ENCODE data around the gene FXYD1.
"Not testable (repeated sequence)": the region's sequence is repeated elsewhere in the genome, so short reads cannot be mapped to it uniquely, and the experiment has no call there.

FXYD1 gene

GRCh38 chr19:35151273-35152065 lies 12.8 kb downstream of the FXYD1 start:
- TF ChIP-seq ZFX (IDR thresholded peaks at IDR 0.05; ENCODE audit: borderline replicate concordance): no peak
- TF ChIP-seq CTCF (IDR thresholded peaks at IDR 0.05): no peak

GRCh38 chr19:35153129-35153522 lies 14.5 kb downstream of the FXYD1 start:
- H3K27ac ChIP-seq: not testable (repeated sequence)

More at GRCh38 chr19:35151273-35152065, 12.8 kb downstream of the FXYD1 start:
- H3K27ac ChIP-seq: no peak overlapping the region

DNA sequence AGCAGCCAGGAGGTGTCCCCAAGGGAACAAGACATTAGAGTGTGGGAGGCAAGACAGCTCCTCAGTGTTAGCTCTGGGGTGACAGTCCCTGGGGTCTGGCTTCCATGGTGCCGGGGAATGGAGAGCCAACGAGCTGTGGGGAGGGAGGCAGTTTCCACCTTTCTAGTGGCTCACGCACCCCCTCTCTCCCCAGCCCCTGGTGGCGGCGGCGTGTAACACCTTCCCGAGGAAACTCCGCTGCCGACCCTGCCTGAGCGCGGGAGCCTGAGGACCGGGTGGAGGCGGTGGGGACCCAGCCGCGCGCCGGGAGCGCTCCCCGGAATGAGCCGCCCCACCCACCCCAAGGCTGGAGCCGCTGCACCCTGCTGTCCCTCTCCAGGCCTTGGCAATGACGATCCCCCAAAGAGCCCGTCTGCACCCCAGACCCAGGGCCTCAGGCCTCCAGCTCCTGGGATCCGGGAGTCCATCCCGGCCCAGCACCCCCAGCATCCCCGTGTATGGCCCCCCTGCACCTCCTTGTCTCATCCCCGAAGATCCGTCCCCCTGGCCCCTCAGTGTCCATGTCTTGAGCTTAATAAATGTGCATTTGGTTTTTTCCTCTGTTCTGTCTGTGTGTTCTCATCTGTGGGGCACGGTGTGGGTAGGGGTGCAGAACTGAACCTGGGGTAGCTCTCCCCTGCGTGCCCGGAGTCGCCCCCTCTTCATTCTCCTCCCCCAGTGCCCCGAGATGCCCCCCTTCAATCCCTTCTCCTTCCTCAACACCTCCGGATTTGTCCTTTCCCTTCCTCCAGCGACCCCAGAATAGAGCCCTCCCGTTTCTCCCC lies 15.3 kb downstream of the FXYD1 start:
- TF ChIP-seq CTCF (IDR thresholded peaks at IDR 0.05) (no peak; the same call in 1 of the 2 replicates), ZFX (IDR thresholded peaks at IDR 0.05; ENCODE audit: borderline replicate concordance) (no peak)
- H3K27ac ChIP-seq: no peak overlapping the region

GRCh38 chr19:35154525-35155406 lies 16.1 kb downstream of the FXYD1 start, which contains the start of gene FXYD5:
TSS of gene FXYD5 (plus strand) at chr19:35154735. CDS start at chr19:35155551, 816 bp downstream.
- no peak for TF ChIP-seq ZFX (IDR thresholded peaks at IDR 0.05; ENCODE audit: borderline replicate concordance)
- H3K27ac ChIP-seq: no peak within 1 kb of the TSS

- no peak for TF ChIP-seq ZFX (IDR thresholded peaks at IDR 0.05; ENCODE audit: borderline replicate concordance)
- TF ChIP-seq CTCF (IDR thresholded peaks at IDR 0.05): no peak
- no peak overlapping the region for H3K27ac ChIP-seq
These were observed 16.8 kb downstream of the FXYD1 start for GRCh38 chr19:35155441-35155840.

DNA sequence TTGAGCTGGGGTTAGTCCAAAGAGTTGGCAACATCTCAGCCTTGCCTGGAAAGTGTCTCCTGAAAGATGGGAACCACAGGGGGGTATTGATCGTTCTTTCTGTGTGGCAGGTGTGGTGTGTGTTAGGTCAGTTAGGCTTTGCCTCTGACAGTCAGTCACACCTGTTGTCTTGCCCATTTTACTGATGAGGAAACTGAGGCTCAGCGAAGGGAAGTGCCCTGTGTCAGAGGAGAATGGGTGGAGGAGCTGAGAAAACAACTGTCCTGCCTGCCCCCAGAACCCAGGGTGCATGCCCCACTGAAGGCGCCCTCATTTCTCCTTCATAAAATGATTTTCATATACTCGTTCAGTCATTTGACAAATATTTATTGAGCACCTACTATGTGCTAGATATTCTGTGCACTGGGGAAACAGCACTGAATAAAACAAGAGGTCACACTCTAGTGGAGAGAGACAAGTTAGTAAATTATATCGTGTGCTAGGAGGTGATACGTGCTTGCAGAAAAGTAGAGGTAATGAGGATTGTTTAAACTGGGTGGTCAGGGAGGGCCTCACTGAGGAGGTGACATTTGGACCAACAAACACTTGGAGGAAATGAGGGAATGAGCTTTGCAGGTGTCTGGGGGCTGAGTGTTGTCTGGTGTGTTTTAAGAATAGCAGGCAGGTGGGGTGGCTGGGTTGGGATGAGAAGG lies 17.5 kb downstream of the FXYD1 start:
- TF ChIP-seq CTCF (IDR thresholded peaks at IDR 0.05): no peak
- no peak for TF ChIP-seq ZFX (IDR thresholded peaks at IDR 0.05; ENCODE audit: borderline replicate concordance)
- H3K27ac ChIP-seq: no peak overlapping the region

- no peak overlapping the region for H3K27ac ChIP-seq
- TF ChIP-seq ZFX (IDR thresholded peaks at IDR 0.05; ENCODE audit: borderline replicate concordance) (no peak), CTCF (IDR thresholded peaks at IDR 0.05) (no peak)
These were observed 18.0 kb downstream of the FXYD1 start for GRCh38 chr19:35156673-35157014.

Measured in 22Rv1 (cell line).